Motor neuron (in vitro differentiated cells): ENCODE results near the gene MKNK1. TPM values are rescaled to one million over a fixed set of nuclear protein-coding genes. Genes with fewer than 3 reads are reported as not detected.

Experiments used
- ATAC-seq, 8 experiments: fragments of 200-7000 bp; cut with Tn5 transposase; replicated peaks in 6 of 8; 2 replicates each; pipeline ENCODE4 v1.8.0; 2021; ENCODE audit warnings: mild to moderate bottlenecking in 8 of 8, moderate library complexity in 8 of 8
- H3K27ac ChIP-seq, 2 donors: fragments of 250-450 bp; sonication (Bioruptor Pico); 2 replicates each; pipeline ENCODE4 v1.9.0; 2021; ENCODE audit warnings: antibody characterized with exemption in 2 of 2, mild to moderate bottlenecking in 2 of 2, moderate library complexity in 1 of 2
- H3K4me1 ChIP-seq, 2 donors: fragments of 250-450 bp; sonication (Bioruptor Pico); replicated peaks in 1 of 2; 2 replicates each; pipeline ENCODE4 v1.6.1; 2021; ENCODE audit warnings: antibody characterized with exemption in 2 of 2, mild to moderate bottlenecking in 2 of 2, moderate library complexity in 1 of 2
- H3K4me3 ChIP-seq, 5 donors: fragments of 250-450 bp; sonication (Bioruptor Pico); 2 replicates each; pipeline ENCODE4 v1.9.0; 2021; ENCODE audit warnings: antibody characterized with exemption in 5 of 5, mild to moderate bottlenecking in 5 of 5, moderate library complexity in 4 of 5
- WGBS, 10 experiments: fragments of 450-650 bp; shearing (Covaris generic); methylation state at CpG; one replicate each; pipeline ENCODE4 v1.0.0; 2022; 5-methylcytosine and 5-hydroxymethylcytosine counted together
- in situ Hi-C, 9 experiments: fragments of 400-800 bp; cut with MboI; loops; one replicate each; pipeline ENCODE4 v1.15.0; 2021; ENCODE audit warnings: low sequenced_read_pairs in 9 of 9, low pct_unique_long_range_greater_than_20kb in 2 of 9; ENCODE audit not compliant: unreplicated experiment in 9 of 9
- total RNA-seq, 8 experiments: library from RNA; unstranded; fragments of 300-600 nt; gene quantifications; 2 replicates each; pipeline versions ENCODE4 v1.2.3 to v1.2.4, GENCODE V29; 2022

The MKNK1 gene
- total RNA-seq, 8 experiments from 2014 or later: 7.0 to 34.1 (median 15.5) TPM

GRCh38 chr1:46535063-46535462, 69.0 kb downstream of the MKNK1 start:
- in situ Hi-C loops: loop anchor here in 6 of 9 experiments (25.0 kb wide), 1 partner anchor 98 kb away; no protein-coding TSS in a partner anchor
- H3K4me1 ChIP-seq: peaks cover 0 to 2% of the 10 kb centered on the region in 2 donors
- WGBS, 10 experiments: 43 to 100% (median 82%) methylated on average over 1 of the region's 2 CpGs; no CpG with 5 or more reads in 6 of the 10 experiments
- peak in 2 of 8 experiments; percentile 12 to 46 for ATAC-seq
- no peak overlapping the region for H3K4me3 ChIP-seq
- no peak overlapping the region for H3K27ac ChIP-seq

- 0 to 83% (median 45%) methylated on average over 1 to 7 of the region's 71 CpGs; no CpG with 5 or more reads in 4 of the 10 experiments for WGBS, 10 experiments
- peaks cover 0 to 2% of the 10 kb centered on the region in 2 donors for H3K4me1 ChIP-seq
- peak; percentile 65 to 77 (median 73) for ATAC-seq
- in situ Hi-C loops: loop anchor here in 6 of 9 experiments (25.0 kb wide), 1 partner anchor 96 kb away; no protein-coding TSS in a partner anchor
- peak overlapping the region; percentile 24 to 43 (median 26) for H3K4me3 ChIP-seq
- no peak overlapping the region for H3K27ac ChIP-seq
These were observed 70.7 kb downstream of the MKNK1 start for GRCh38 chr1:46533179-46533864.

DNA sequence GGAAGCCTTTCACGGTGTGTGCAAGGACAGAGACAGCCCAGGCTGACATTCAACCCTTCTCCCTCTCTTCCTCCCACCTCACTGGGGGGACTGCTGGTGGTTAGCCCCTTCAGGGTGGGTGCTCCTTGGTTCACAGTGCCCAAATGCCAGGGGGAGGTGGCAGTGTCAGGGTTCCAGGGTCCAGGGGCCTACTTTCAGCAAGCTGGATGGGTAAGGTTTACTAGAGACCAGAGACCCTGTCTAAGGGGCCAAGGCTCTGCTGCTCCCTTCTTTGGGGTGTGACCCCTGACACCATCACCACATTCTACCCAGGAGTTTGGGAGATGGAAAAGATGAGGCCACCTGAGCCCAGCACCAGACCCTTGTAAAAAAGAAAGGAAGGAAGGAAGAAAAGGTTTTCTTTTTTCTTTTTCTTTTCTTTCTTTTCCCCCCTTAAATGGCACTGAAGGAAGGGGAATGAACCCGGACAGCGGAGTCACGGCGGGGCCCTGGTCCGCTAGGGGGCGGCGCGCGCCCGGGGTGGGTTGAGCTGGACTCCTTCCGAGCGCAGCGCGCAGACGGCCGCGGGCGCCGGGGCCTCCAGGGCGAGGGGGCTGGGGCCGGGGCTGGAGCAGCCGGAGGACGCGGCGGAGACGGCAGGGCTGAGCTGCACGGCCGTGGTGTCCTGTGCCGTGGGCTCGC, 71.4 kb downstream of the MKNK1 start:
- in situ Hi-C loops: loop anchor here in 6 of 9 experiments (25.0 kb wide), 1 partner anchor 95 kb away; no protein-coding TSS in a partner anchor
- peak; percentile 62 to 91 (median 89) for ATAC-seq
- Histone ChIP-seq H3K4me3 (peak overlapping the region; percentile 24 to 43 (median 26)), H3K4me1 (peaks cover 0 to 2% of the 10 kb centered on the region in 2 donors), H3K27ac (no peak overlapping the region)
- WGBS, 10 experiments: 0 to 20% (median 0%) methylated on average over 1 to 5 of the region's 31 CpGs; no CpG with 5 or more reads in 6 of the 10 experiments

DNA sequence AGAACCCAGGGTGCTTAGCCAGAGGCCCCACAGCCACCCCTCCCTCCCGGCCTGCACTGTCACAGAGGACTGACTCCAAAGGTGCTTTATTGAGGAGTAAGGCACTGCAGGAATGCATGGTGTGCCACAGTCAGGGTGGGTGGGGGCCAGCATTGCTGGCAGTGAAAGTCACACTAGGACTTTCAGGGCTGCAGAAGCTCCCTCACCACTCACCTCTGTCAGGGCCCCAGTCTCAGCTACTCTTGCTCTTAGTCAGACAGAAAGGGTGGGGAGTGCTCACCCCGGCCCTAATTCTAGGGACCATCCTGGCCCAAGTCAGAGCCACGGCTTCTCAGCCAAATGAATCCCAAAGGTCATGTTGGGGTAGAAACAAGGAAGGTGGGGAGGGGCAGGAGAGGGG, 72.0 kb downstream of the MKNK1 start:
- in situ Hi-C loops: loop anchor here in 6 of 9 experiments (25.0 kb wide), 1 partner anchor 95 kb away; no protein-coding TSS in a partner anchor
- Histone ChIP-seq H3K4me1 (peaks cover 0 to 2% of the 10 kb centered on the region in 2 donors), H3K27ac (no peak overlapping the region), H3K4me3 (no peak overlapping the region)
- no peak for ATAC-seq
- 0 to 60% (median 20%) methylated on average over 1 to 2 of the region's 3 CpGs; no CpG with 5 or more reads in 6 of the 10 experiments for WGBS, 10 experiments

- no peak for ATAC-seq
- in situ Hi-C loops: loop anchor here in 6 of 9 experiments (25.0 kb wide), 1 partner anchor 94 kb away; no protein-coding TSS in a partner anchor
- WGBS, 10 experiments: 37 to 80% (median 48%) methylated on average over 1 to 6 of the region's 6 CpGs; no CpG with 5 or more reads in 3 of the 10 experiments
- Histone ChIP-seq H3K4me3 (no peak overlapping the region), H3K27ac (no peak overlapping the region), H3K4me1 (peaks cover 7 to 8% of the 10 kb centered on the region in 2 donors)
These were observed 73.2 kb downstream of the MKNK1 start for GRCh38 chr1:46530791-46531409.

DNA sequence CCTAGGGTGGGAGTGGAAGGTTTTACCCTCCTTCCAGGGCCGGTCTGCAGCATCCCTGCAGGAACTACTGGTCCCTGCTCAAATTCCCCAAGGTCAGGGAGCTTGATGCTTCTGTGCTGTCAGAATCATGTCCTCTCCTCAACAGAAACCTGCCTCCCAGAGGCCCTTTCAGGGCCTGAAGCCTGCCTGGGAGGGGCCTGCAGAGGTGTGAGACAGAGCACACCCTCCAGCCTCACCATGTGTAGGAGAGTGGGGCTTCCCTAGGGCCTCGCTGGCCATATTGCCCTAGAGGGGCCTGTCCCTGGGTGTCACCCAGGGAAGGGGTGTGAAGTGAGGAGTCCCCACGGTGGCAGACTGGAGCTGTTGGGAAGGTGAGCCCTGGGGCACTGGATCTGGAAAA, 73.8 kb downstream of the MKNK1 start:
- 57 to 80% (median 63%) methylated on average over 1 to 2 of the region's 3 CpGs; no CpG with 5 or more reads in 6 of the 10 experiments for whole genome bisulfite sequencing, 10 experiments
- H3K4me1 ChIP-seq: peaks cover 7 to 8% of the 10 kb centered on the region in 2 donors
- H3K4me3 ChIP-seq: no peak overlapping the region
- ATAC-seq: no peak
- H3K27ac ChIP-seq: no peak overlapping the region
- in situ Hi-C loops: loop anchor here in 6 of 9 experiments (25.0 kb wide), 1 partner anchor 93 kb away; no protein-coding TSS in a partner anchor

- Histone ChIP-seq H3K4me1 (peaks cover 7 to 8% of the 10 kb centered on the region in 2 donors), H3K4me3 (no peak overlapping the region), H3K27ac (no peak overlapping the region)
- in situ Hi-C loops: loop anchor here in 8 of 9 experiments (10.0 to 25.0 kb wide), 3 partner anchors 54 to 92 kb away; no protein-coding TSS in a partner anchor
- no peak for ATAC-seq
- 31 to 53% (median 37%) methylated on average over 2 to 4 of the region's 4 CpGs; no CpG with 5 or more reads in 3 of the 10 experiments for WGBS, 10 experiments
These were observed 74.9 kb downstream of the MKNK1 start for GRCh38 chr1:46529031-46529630.

GRCh38 chr1:46528297-46528955, 75.6 kb downstream of the MKNK1 start:
- Histone ChIP-seq H3K4me1 (peaks cover 7% of the 10 kb centered on the region in 2 donors), H3K27ac (no peak overlapping the region), H3K4me3 (no peak overlapping the region)
- in situ Hi-C loops: loop anchor here in 8 of 9 experiments (10.0 to 25.0 kb wide), 3 partner anchors 54 to 91 kb away; no protein-coding TSS in a partner anchor
- WGBS, 10 experiments: 12 to 67% (median 46%) methylated on average over 1 to 10 of the region's 11 CpGs; no CpG with 5 or more reads in 2 of the 10 experiments
- peak in 1 of 8 experiments; percentile 12 for ATAC-seq

- Histone ChIP-seq H3K4me3 (no peak overlapping the region), H3K4me1 (peaks cover 5 to 7% of the 10 kb centered on the region in 2 donors), H3K27ac (no peak overlapping the region)
- ATAC-seq: peak; percentile 51 to 88 (median 69)
- 0 to 28% (median 0%) methylated on average over 1 to 3 of the region's 3 CpGs; no CpG with 5 or more reads in 6 of the 10 experiments for WGBS, 10 experiments
- in situ Hi-C loops: loop anchor here in 8 of 9 experiments (10.0 to 25.0 kb wide), 3 partner anchors 53 to 90 kb away; no protein-coding TSS in a partner anchor
These were observed 76.4 kb downstream of the MKNK1 start for GRCh38 chr1:46527474-46528296.

DNA sequence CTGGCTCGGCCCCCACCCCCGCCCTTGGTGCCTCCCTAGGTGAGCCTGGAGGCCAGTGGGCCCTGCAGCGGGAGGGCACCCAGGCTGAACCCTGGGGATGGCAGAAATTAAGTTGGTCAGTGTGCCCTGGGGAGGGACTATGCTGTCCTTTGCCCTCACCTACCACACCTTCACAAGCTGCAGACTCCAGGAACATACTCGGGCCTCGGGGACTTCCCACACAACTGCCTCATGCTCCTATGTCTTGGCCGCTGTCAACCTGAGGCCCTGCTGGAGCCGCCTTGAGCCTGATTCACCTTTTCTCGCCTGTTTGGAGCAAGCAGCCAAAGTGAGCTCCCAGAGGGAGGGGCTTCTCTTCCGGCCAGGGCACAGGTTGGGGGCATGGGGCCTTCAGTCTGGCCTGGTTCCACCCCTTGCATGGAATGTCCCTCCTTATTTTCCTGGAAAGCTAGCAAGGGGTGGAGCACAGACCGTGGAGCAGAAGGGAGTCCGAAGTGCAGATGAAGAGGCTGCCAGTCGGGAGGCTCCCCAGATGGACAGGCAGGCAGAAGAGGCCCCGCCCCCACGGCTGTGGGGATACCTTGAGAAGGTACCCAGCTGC, 77.3 kb downstream of the MKNK1 start:
- no peak overlapping the region for H3K4me3 ChIP-seq
- no peak overlapping the region for H3K27ac ChIP-seq
- in situ Hi-C loops: loop anchor here in 8 of 9 experiments (10.0 to 25.0 kb wide), 3 partner anchors 52 to 89 kb away; no protein-coding TSS in a partner anchor
- H3K4me1 ChIP-seq: peaks cover 5 to 7% of the 10 kb centered on the region in 2 donors
- WGBS, 10 experiments: 7 to 40% (median 15%) methylated on average over 1 to 8 of the region's 14 CpGs; no CpG with 5 or more reads in 4 of the 10 experiments
- peak; percentile 8 to 58 (median 30) for ATAC-seq
